Femur (tissue), 1 donor: ENCODE data around the gene SLC41A1.

Experiments used
- DNase-seq: peaks from one replicate; pipeline ENCODE4 v3.0.0-alpha.2; 2017

SLC41A1 gene

GRCh38 chr1:205817988-205818387 is 5.0 kb upstream of the SLC41A1 start:
- no peak for DNase-seq

GRCh38 chr1:205817364-205817763 is 4.4 kb upstream of the SLC41A1 start:
- DNase-seq = no peak

- no peak for DNase-seq
Observed at GRCh38 chr1:205813755-205814058, 709 bp upstream of the SLC41A1 start.

GRCh38 chr1:205812271-205812877 is 624 bp downstream of the SLC41A1 start:
- DNase-seq = peak; percentile 68

- peak; percentile 42 for DNase-seq
Observed at GRCh38 chr1:205811660-205812059, 1.3 kb downstream of the SLC41A1 start.

- no peak for DNase-seq
Observed at GRCh38 chr1:205810448-205811157, 2.4 kb downstream of the SLC41A1 start.

- DNase-seq = no peak
Observed at GRCh38 chr1:205809942-205810345, 3.1 kb downstream of the SLC41A1 start.

GRCh38 chr1:205809469-205809868 is 3.5 kb downstream of the SLC41A1 start:
- DNase-seq = no peak

GRCh38 chr1:205805082-205805711 is 7.8 kb downstream of the SLC41A1 start:
- DNase-seq = no peak

GRCh38 chr1:205804605-205805004 is 8.4 kb downstream of the SLC41A1 start:
- no peak for DNase-seq

GRCh38 chr1:205803986-205804385 is 9.0 kb downstream of the SLC41A1 start:
- no peak for DNase-seq

GRCh38 chr1:205802060-205802459 is 10.9 kb downstream of the SLC41A1 start:
- no peak for DNase-seq

- DNase-seq = no peak
Observed at GRCh38 chr1:205800981-205801703, 11.9 kb downstream of the SLC41A1 start.

GRCh38 chr1:205800427-205800826 is 12.6 kb downstream of the SLC41A1 start:
- DNase-seq = no peak

- no peak for DNase-seq
Observed at GRCh38 chr1:205798577-205798976, 14.4 kb downstream of the SLC41A1 start.

- no peak for DNase-seq
Observed at GRCh38 chr1:205797168-205797567, 15.8 kb downstream of the SLC41A1 start.

- DNase-seq = no peak
Observed at GRCh38 chr1:205794011-205794730, 18.8 kb downstream of the SLC41A1 start.

GRCh38 chr1:205792961-205793673 is 19.9 kb downstream of the SLC41A1 start:
- DNase-seq = no peak

- no peak for DNase-seq
Observed at GRCh38 chr1:205792481-205792881, 20.5 kb downstream of the SLC41A1 start.

GRCh38 chr1:205791568-205792180 is 21.3 kb downstream of the SLC41A1 start:
- peak; percentile 73 for DNase-seq

GRCh38 chr1:205787287-205787916 is 25.6 kb downstream of the SLC41A1 start:
- no peak for DNase-seq
